ENCODE measurements around the gene SASH1.

DNA sequence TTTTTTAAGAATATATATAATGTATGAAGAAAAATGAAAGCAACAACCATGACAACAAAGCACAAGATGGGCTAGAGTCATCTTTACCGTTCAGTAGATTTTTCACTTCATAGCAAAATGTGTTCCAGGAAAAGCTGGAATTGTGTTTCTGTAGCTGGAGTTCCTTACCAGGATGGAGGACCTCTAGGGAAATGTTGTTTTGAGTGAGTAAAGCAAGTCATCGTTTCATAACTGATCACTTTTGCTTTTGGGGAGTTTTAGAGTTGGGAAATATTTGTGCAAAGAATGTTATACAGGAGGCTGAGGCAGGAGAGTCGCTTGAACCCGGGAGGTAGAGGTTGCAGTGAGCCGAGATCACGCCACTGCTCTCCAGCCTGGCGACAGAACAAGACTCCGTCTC lies 151.6 kb downstream of the SASH1 start:
- TF ChIP-seq POLR2AphosphoS5 (IDR thresholded peaks at IDR 0.05; ENCODE audit: low read depth, low read length) (no peak), CTCF (IDR thresholded peaks at IDR 0.05) (no peak), REST (IDR thresholded peaks at IDR 0.05; ENCODE audit: insufficient read depth in 1 of 2, low read depth in 2 of 2, low read length in 1 of 2) (no peak)
